ENCODE results near the gene TSPAN14. TPM values are rescaled to one million over a fixed set of nuclear protein-coding genes. Genes with fewer than 3 reads are reported as not detected.
"Not testable (repeated sequence)": the region's sequence is repeated elsewhere in the genome, so short reads cannot be mapped to it uniquely, and the experiment has no call there.

Gene TSPAN14
- total RNA-seq, 2 experiments from 2014 or later: 130 to 136 TPM

DNA sequence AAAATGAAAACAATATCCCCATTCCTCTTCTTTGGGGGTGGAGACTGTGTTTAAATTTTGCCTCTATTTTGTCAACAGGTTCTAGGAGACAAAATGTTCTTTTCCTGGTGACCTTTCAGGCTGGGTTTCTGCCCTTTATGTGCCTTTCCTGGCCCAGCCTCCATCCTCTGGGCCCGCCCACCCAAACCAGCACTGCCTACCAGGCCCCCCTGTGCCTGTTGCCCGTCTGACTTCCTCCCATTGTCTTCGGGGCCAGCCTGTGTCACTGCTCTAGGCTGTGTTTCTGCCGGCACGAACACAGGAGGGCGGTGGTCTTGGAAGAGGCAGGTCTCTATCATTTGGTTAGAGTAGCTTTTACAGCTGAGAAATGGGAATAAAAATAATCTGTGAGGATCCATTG, 13.9 kb downstream of the TSPAN14 start:
- Mint-ChIP-seq H3K4me3 (peak overlapping the region; percentile 65), H3K36me3 (ENCODE audit: low read depth) (peaks cover 63% of the 10 kb centered on the region), H3K4me1 (peaks cover 98% of the 10 kb centered on the region), H3K27ac (peak overlapping the region; percentile 90), H3K27me3 (no peaks in the 10 kb centered on the region), H3K9me3 (no peaks in the 10 kb centered on the region)
- DNase-seq: peak; percentile 58
- CTCF ChIA-PET: interaction anchor here (1.2 to 24.7 kb wide), 7 partner anchors 10 to 36 kb away, joined by 4 to 414 read pairs (median 7); partner anchors contain the start of gene TSPAN14
- POLR2A ChIA-PET: interaction anchor here (1.7 to 21.7 kb wide), 4 partner anchors 10 to 33 kb away, joined by 7 to 404 read pairs (median 258); partner anchors contain the start of gene TSPAN14

DNA sequence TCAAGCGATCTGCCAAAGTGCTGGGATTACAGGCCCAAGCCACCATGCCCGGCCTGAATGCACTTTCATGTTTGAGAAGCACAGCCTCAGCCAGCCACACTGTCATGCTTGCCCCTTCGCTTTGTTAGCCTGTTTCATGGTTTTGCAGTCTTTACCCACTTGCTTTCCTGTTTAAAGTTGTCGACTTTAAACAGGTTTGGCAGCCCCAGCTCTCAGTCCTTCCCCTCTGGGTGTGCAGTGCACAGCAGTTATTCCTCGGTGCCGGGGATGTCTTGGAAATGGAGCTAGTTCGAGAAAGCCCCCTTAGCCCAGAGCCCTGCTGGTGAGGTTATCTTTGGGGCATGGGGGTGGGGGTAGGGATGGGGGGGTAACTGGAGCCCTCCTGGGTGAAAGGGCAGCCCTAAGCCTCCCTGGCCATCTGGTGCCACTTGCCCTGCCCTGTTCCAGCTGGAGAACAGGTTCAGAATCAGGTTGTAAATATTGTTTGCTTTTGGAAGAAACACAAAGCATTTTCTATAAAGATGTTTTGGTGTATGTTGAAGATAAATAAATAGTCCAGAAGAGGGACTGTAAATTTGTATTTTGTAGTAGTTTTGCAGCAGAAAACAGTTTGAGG, 14.8 kb downstream of the TSPAN14 start:
- POLR2A ChIA-PET: interaction anchor here (11.2 to 21.7 kb wide), 3 partner anchors 11 to 32 kb away, joined by 182 to 404 read pairs (median 333); partner anchors contain the start of gene TSPAN14
- Mint-ChIP-seq H3K27me3 (no peaks in the 10 kb centered on the region), H3K4me1 (peaks cover 99% of the 10 kb centered on the region), H3K4me3 (peak overlapping the region; percentile 65), H3K36me3 (ENCODE audit: low read depth) (peaks cover 64% of the 10 kb centered on the region), H3K9me3 (no peaks in the 10 kb centered on the region), H3K27ac (peak overlapping the region; percentile 90)
- peak; percentile 38 for DNase-seq
- CTCF ChIA-PET: interaction anchor here (1.1 to 24.7 kb wide), 4 partner anchors 11 to 36 kb away, joined by 5 to 414 read pairs (median 54); partner anchors contain the start of gene TSPAN14

DNA sequence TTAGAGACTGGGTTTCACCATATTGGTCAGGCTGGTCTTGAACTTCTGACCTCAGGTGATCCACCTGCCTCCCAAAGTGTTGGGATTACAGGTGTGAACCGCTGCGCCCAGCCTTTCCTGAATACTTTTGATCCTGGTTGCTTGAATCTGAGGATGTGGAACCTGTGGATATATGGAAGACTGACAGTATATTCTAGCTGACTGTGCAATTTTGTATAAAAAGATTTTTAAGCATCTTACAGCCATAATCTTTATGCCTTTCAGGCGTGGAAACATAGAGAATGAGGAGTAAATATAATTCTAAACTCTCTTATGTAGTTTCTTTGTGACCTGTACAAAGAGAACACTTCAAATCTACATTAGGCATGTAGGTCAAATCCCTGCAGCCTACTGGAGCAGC, 16.2 kb downstream of the TSPAN14 start:
- Mint-ChIP-seq H3K9me3 (no peaks in the 10 kb centered on the region), H3K27ac (peak overlapping the region; percentile 83), H3K36me3 (ENCODE audit: low read depth) (peaks cover 72% of the 10 kb centered on the region), H3K4me3 (no peak overlapping the region), H3K27me3 (no peaks in the 10 kb centered on the region), H3K4me1 (peaks cover 98% of the 10 kb centered on the region)
- CTCF ChIA-PET: interaction anchor here (0.7 to 24.7 kb wide), 7 partner anchors 12 to 92 kb away, joined by 3 to 414 read pairs (median 15); partner anchors contain the start of gene TSPAN14
- no peak for DNase-seq
- POLR2A ChIA-PET: interaction anchor here (11.2 to 21.7 kb wide), 3 partner anchors 12 to 31 kb away, joined by 182 to 404 read pairs (median 333); partner anchors contain the start of gene TSPAN14

DNA sequence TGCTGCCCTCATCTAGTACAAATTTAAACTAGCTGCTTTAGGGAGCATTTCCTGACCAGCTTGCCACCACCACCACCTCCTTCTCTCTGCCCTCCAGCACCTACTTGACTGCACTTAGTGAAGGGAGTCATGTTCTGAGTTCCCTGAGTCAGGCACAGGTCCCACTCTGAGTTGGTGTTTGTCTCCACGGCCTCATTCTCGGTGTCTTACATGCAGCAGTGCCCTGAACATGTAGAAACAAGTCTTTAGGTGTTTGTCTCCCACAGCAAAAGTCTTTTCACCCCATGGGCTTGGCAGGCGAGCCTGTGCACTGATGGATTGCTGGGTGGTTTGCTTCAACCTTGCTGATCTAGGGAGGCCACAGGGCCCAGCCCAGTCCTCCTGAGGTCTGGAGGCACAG, 16.9 kb downstream of the TSPAN14 start:
- Mint-ChIP-seq H3K4me1 (peaks cover 92% of the 10 kb centered on the region), H3K9me3 (no peaks in the 10 kb centered on the region), H3K27me3 (no peaks in the 10 kb centered on the region), H3K27ac (peak overlapping the region; percentile 83), H3K36me3 (ENCODE audit: low read depth) (peaks cover 75% of the 10 kb centered on the region), H3K4me3 (peak overlapping the region; percentile 35)
- ChIA-PET CTCF (interaction anchor here (0.7 to 24.7 kb wide), 9 partner anchors 13 to 93 kb away, joined by 3 to 414 read pairs (median 8); partner anchors contain the start of gene TSPAN14), POLR2A (interaction anchor here (0.8 to 21.7 kb wide), 6 partner anchors 8 to 30 kb away, joined by 3 to 404 read pairs (median 96); partner anchors contain the start of gene TSPAN14)
- peak; percentile 37 for DNase-seq

DNA sequence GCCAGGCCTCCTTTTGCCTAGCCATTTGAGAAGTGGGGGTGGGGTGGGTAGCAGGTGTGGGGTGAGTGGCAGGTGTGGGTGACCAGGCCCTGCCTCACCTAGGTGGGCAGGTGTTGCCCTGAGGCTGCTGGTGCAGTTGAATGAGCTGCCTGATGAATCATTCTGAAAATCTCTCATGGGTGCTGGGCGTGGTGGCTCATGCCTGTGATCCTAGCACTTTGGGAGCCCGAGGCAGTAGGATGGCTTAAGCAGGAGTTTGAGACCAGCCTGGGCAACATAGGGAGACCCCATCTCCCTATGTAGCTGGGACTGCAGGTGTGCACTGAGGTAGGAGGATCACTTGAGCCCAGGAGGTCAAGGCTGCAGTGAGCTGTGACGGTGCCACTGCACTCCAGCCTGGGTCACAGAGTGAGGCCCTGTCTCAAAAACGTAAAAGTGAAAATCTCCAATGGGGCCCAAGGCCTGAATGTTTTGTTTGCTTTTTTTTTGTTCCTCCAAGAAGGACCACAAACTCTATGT, 17.7 kb downstream of the TSPAN14 start:
- Mint-ChIP-seq H3K4me1 (peaks cover 87% of the 10 kb centered on the region), H3K27ac (peak overlapping the region; percentile 83), H3K36me3 (ENCODE audit: low read depth) (peaks cover 74% of the 10 kb centered on the region)

DNA sequence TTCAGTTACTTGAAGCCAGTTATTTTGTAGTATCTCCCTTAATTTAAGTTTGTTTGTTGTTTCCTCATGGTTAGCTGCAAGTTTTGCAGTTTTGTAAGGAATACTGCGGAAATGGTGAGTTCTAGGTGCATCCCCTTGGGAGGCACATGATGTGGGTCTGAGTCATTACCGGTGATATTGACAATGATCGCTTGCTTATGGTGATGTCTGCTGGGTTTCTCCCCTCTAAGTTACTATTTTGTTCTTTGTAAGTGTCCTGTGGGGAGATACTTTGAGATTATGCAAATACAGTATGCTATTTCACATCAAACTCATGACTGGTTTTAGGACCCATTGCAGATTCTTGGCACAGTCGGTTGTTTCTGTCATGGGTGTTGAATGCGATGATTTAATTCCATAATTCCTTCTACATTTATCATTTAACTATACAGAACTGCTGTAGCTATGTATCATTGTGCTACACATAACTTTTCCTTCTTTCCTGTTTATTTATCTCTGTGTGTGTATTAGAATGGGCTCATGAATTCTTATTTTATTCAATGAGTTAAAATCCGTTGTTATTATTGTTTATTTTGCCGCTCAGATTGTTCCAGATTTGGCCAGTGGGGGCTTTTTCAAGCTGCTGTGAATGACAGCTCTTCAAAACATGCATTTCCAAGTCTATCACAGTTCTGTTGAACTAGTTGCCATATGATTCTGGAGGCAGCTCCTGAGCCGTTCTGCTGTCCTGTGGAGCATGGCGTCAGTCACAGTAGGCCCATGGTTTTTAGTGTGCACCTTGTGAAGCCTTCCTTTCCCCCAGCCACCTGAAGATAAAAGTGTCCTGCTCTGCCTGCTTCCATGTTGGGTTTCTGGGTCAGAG, 18.4 kb downstream of the TSPAN14 start:
- POLR2A ChIA-PET: interaction anchor here (1.0 to 21.7 kb wide), 6 partner anchors 7 to 28 kb away, joined by 3 to 404 read pairs (median 96); partner anchors contain the start of gene TSPAN14
- Mint-ChIP-seq H3K9me3 (no peaks in the 10 kb centered on the region), H3K36me3 (ENCODE audit: low read depth) (peaks cover 78% of the 10 kb centered on the region), H3K4me3 (peak overlapping the region; percentile 36), H3K4me1 (peaks cover 86% of the 10 kb centered on the region), H3K27ac (peak overlapping the region; percentile 83), H3K27me3 (no peaks in the 10 kb centered on the region)
- DNase-seq: peak; percentile 50
- CTCF ChIA-PET: interaction anchor here (1.0 to 24.7 kb wide), 9 partner anchors 12 to 64 kb away, joined by 3 to 414 read pairs (median 8); partner anchors contain the start of gene TSPAN14

More for the DNA sequence above, 17.7 kb downstream of the TSPAN14 start:
- ChIA-PET CTCF (interaction anchor here (1.0 to 24.7 kb wide), 8 partner anchors 13 to 65 kb away, joined by 3 to 414 read pairs (median 12); partner anchors contain the start of gene TSPAN14), POLR2A (interaction anchor here (0.8 to 21.7 kb wide), 6 partner anchors 8 to 29 kb away, joined by 3 to 404 read pairs (median 96); partner anchors contain the start of gene TSPAN14)
- H3K4me3 Mint-ChIP-seq: peak overlapping the region; percentile 5
- H3K27me3 Mint-ChIP-seq: no peaks in the 10 kb centered on the region
- no peaks in the 10 kb centered on the region for H3K9me3 Mint-ChIP-seq
- DNase-seq: peak; percentile 45

DNA sequence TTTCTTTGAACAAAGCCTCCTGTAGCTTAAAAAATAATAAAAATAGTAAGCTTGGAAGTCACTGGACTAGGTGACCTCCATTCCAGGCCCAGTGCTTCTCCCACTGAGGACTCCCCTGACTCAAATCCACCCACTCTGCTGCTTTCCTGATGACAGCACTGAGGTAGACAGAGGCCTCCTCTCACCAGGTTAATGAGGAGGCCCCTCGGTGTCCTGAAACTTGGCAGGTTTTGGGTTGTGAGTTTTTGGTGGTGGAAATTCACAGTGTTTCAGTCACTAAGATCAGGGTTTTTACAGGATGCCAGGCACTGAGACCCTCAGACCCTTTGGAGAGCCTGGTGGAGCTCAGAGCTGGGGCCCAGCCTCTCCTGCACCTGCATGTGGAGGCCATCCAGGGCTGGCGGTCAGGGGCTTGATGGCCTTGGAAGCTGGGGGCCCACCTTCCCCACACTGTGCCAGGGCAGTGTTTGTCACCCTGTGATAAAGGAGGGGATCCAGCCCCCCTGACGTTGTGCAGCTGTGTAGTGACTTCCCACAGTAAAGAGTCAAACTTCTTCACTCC, 19.1 kb downstream of the TSPAN14 start:
- H3K27ac Mint-ChIP-seq: peak overlapping the region; percentile 83
- peaks cover 4% of the 10 kb centered on the region for H3K9me3 Mint-ChIP-seq
- ChIA-PET CTCF (interaction anchor here (1.0 to 24.7 kb wide), 7 partner anchors 11 to 31 kb away, joined by 4 to 414 read pairs (median 8); partner anchors contain the start of gene TSPAN14), POLR2A (interaction anchor here (1.0 to 21.7 kb wide), 4 partner anchors 8 to 28 kb away, joined by 3 to 404 read pairs (median 258); partner anchors contain the start of gene TSPAN14)
- peaks cover 86% of the 10 kb centered on the region for H3K4me1 Mint-ChIP-seq
- peaks cover 79% of the 10 kb centered on the region for H3K36me3 Mint-ChIP-seq (ENCODE audit: low read depth)
- no peak overlapping the region for H3K4me3 Mint-ChIP-seq
- H3K27me3 Mint-ChIP-seq: no peaks in the 10 kb centered on the region
- DNase-seq: no peak

DNA sequence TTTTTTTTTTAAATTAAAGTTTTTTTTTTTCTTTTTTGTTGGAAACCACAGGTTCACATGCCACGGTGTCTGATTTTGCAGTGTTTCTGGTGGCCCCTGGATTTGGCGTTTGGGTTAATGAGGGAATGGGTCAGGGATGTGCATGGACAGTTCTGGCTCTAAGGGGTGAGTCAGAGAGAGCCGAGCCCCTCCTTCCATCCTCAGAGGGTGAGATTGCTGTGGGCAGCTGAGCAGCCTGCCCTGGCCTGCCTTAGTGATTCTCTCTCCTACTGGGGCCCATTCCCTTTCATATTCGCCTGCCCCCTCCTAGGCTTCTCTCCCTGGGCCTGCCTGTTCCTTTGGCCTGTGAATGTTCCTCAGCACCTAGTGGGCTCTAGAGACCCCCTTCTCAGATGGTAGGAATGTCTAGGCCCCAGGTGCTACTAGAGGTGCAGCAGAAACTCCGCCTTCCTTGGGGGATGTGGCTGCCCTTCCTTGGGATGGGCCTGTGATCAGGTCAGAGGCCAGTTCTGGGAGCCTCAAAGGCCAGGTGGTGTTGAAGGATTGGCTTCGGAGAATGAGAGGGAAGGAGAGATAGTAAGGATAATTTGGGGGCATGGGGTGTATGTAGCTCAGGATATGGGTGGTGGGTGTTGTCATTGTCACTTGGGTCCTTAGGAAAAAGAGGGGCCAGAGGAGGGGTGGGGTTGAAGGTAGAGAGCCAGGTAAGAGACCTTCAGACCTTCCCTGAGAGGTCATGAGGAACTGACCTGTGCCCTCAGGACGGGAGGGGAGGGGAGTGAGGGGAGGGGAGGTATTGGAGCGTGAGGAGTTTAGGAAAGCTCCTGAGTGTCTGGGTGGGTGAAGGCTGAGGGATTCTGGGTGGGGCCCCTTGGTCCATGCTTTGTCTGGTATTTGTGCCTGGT, 19.8 kb downstream of the TSPAN14 start:
- no peaks in the 10 kb centered on the region for H3K27me3 Mint-ChIP-seq
- H3K4me3 Mint-ChIP-seq: no peak overlapping the region
- peaks cover 6% of the 10 kb centered on the region for H3K9me3 Mint-ChIP-seq
- ChIA-PET CTCF (interaction anchor here (1.1 to 24.7 kb wide), 4 partner anchors 13 to 30 kb away, joined by 3 to 414 read pairs (median 4); no protein-coding TSS in a partner anchor), POLR2A (interaction anchor here (1.0 to 21.7 kb wide), 5 partner anchors 9 to 21 kb away, joined by 3 to 404 read pairs (median 7); partner anchors contain the start of gene TSPAN14)
- H3K4me1 Mint-ChIP-seq: peaks cover 83% of the 10 kb centered on the region
- H3K36me3 Mint-ChIP-seq (ENCODE audit: low read depth): peaks cover 80% of the 10 kb centered on the region
- no peak for DNase-seq
- peak overlapping the region; percentile 83 for H3K27ac Mint-ChIP-seq

DNA sequence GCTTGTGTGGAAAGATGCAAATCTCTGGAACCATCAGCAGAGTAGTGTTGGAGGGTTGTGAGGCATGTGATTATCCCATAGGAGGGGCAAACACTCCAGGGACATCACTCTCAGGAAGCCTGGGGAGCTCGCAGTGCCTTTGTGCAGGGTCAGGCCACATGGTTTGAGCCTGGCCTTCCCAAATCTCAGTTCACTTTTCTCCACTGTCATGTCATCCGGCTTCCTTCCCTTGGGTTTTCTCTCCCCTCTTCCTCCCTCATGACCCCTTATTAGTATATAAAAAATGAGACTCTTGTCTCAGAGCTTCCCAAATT, 20.4 kb downstream of the TSPAN14 start:
- peaks cover 6% of the 10 kb centered on the region for H3K9me3 Mint-ChIP-seq
- H3K27ac Mint-ChIP-seq: no peak overlapping the region
- H3K36me3 Mint-ChIP-seq (ENCODE audit: low read depth): peaks cover 80% of the 10 kb centered on the region
- POLR2A ChIA-PET: interaction anchor here (0.8 to 21.7 kb wide), 7 partner anchors 11 to 30 kb away, joined by 3 to 404 read pairs (median 3); no protein-coding TSS in a partner anchor
- H3K4me1 Mint-ChIP-seq: peaks cover 76% of the 10 kb centered on the region
- no peak for DNase-seq
- no peaks in the 10 kb centered on the region for H3K27me3 Mint-ChIP-seq
- no peak overlapping the region for H3K4me3 Mint-ChIP-seq
- CTCF ChIA-PET: interaction anchor here (1.1 to 24.7 kb wide), 3 partner anchors 12 to 30 kb away, joined by 3 to 414 read pairs (median 5); no protein-coding TSS in a partner anchor

DNA sequence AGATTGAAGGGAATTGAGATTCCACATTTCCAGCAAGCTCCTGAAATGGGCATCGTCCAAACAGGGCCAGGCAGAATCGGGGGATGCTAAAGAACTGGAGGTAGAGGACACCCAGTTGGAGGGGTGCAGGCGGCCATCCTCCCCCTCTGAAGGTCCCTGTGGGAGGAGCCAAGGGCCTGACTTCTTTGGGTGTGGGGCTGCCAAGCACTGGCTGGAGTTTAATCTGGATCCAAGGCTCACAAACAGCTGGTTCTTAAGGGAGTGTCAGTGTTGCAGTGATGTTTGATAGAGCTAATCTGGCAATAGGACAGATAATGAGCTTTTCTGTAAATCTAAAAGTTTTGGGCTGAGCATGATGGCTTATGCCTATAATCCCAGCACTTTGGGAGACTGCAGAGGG, 20.8 kb downstream of the TSPAN14 start:
- H3K27ac Mint-ChIP-seq: no peak overlapping the region
- no peaks in the 10 kb centered on the region for H3K27me3 Mint-ChIP-seq

DNA sequence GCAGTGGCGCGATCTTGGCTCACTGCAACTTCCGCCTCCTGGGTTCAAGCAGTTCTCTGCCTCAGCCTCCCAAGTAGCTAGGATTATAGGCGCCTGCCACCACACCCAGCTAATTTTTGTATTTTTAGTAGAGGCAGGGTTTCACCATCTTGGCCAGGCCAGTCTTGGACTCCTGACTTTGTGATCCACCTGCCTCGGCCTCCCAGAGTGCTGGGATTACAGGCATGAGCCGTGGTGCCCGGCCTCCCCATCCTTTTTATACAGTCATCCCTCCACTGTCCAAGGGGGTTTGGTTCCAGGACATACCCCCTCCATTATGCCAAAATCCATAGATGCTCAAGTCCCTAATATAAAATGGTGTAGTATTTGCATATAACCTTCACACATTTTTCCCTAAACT, 21.5 kb downstream of the TSPAN14 start:
- H3K36me3 Mint-ChIP-seq (ENCODE audit: low read depth): peaks cover 81% of the 10 kb centered on the region
- CTCF ChIA-PET: interaction anchor here (0.7 to 24.7 kb wide), 3 partner anchors 11 to 66 kb away, joined by 5 to 414 read pairs (median 6); no protein-coding TSS in a partner anchor
- H3K4me3 Mint-ChIP-seq, H3K27me3 Mint-ChIP-seq, H3K9me3 Mint-ChIP-seq, H3K27ac Mint-ChIP-seq, DNase-seq: not testable (repeated sequence)
- POLR2A ChIA-PET: interaction anchor here (0.9 to 21.7 kb wide), 6 partner anchors 13 to 31 kb away, joined by 3 to 404 read pairs (median 3); no protein-coding TSS in a partner anchor
- peaks cover 73% of the 10 kb centered on the region for H3K4me1 Mint-ChIP-seq

More for the DNA sequence above, 20.8 kb downstream of the TSPAN14 start:
- DNase-seq: no peak
- Mint-ChIP-seq H3K4me3 (no peak overlapping the region), H3K9me3 (peaks cover 6% of the 10 kb centered on the region), H3K36me3 (ENCODE audit: low read depth) (peaks cover 80% of the 10 kb centered on the region), H3K4me1 (peaks cover 74% of the 10 kb centered on the region)
- ChIA-PET CTCF (interaction anchor here (1.1 to 24.7 kb wide), 3 partner anchors 12 to 29 kb away, joined by 3 to 414 read pairs (median 5); no protein-coding TSS in a partner anchor), POLR2A (interaction anchor here (0.8 to 21.7 kb wide), 7 partner anchors 12 to 30 kb away, joined by 3 to 404 read pairs (median 3); no protein-coding TSS in a partner anchor)

All from activated CD4-positive, alpha-beta memory T cell treated with anti-CD3 and anti-CD28 coated beads, Interleukin-2, amount 10 ng/mL, durations not matched to agents 7 days and 5 days (primary cell).